Measurements from ENCODE around the gene PLIN5. TPM values are rescaled to one million over a fixed set of nuclear protein-coding genes. Genes with fewer than 3 reads are reported as not detected.

Gene PLIN5
- total RNA-seq, 1 donor from 2014 or later: 0.06 TPM

DNA sequence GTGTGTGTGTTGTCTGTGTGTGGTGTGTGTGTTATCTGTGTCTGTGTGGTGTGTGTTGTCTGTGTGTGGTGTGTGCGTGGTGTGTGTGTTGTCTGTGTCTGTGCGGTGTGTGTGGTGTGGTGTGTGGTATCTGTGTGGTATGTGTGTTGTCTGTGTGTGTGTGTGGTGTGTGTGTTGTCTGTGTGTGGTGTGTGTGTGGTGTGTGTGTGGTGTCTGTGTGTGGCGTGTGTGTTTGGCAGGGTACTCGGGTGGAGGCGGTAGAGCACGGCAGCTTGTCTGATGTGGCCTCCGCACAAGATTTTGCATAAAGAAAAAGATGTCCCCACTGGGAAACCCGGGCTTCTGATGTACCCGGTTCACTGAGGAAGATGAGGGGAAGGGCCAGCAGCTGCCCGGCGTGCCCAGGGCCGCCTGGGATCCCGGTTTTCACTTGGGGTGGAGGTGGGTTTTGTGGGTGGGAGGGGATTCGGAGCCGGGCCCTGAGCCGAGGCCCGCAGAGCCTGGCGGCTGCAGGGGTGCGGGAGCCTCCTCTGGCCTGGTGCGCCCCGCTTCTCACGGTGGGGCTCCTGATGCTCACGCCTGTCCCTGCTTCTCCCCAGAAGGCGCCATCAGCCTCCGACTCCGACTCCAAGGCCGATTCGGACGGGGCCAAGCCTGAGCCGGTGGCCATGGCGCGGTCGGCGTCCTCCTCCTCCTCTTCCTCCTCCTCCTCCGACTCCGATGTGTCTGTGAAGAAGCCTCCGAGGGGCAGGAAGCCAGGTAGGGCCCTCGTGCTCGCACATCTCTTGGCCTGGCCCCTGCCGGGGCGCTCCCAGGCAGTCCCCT is 41.7 kb downstream of the PLIN5 start:
- no peak for DNase-seq (ENCODE audit: low read depth)
- H3K4me3 ChIP-seq (ENCODE audit: low read depth, low read length): no peak overlapping the region
- TF ChIP-seq CTCF (conservative IDR thresholded peaks at IDR 0.05; ENCODE audit: low read depth, low read length): no peak

DNA sequence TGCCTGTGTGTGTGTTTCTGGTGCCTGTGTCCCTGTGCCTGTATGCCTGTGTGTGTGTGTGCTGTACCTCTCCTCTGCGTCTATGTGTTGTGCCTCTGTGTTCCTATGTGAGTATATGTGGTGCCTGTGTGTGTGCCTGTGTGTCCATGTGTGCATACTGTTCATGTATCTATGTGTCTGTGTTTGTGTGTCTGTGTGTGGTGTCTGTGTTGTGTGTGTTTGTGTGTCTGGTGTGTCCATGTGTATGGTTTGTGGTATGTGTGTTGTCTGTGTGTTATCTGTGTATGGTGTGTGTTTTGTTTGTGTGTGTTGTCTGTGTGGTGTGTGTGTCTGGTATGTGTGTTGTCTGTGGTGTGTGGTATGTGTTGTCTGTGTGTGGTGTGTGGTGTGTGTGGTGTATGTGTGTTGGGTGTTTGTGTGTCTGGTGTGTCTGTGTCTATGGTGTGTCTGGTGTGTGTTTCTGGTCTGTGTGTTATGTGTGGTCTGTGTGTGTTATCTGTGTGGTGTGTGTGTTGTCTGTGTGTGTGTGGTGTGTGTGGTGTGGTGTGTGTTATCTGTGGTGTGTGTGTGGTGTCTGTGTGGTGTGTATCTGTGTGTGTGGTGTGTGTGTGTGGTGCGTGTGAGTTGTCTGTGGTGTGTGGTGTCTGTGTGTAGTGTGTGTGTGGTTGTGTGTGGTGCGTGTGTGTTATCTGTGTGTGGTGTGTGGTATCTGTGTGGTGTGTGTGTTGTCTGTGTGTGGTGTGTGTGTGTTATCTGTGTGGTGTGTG is 42.5 kb downstream of the PLIN5 start:
- DNase-seq (ENCODE audit: low read depth): no peak
- no peak overlapping the region for H3K4me3 ChIP-seq (ENCODE audit: low read depth, low read length)
- TF ChIP-seq CTCF (conservative IDR thresholded peaks at IDR 0.05; ENCODE audit: low read depth, low read length): no peak

DNA sequence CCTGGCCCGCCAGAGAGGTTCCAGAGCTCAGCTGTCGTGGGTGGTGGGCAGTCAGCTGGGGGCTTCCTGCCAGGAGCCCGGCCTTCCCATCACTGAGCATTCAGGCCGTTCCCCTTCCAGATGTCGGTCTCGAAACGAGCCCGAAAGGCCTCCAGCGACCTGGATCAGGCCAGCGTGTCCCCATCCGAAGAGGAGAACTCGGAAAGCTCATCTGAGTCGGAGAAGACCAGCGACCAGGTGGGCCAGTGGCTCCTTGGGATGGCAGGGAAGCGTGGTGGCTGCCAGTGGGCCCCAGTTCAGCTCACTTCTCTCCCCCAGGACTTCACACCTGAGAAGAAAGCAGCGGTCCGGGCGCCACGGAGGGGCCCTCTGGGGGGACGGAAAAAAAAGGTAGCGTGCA is 43.6 kb downstream of the PLIN5 start:
- no peak for DNase-seq (ENCODE audit: low read depth)
- no peak for TF ChIP-seq CTCF (conservative IDR thresholded peaks at IDR 0.05; ENCODE audit: low read depth, low read length)
- H3K4me3 ChIP-seq (ENCODE audit: low read depth, low read length): no peak overlapping the region

DNA sequence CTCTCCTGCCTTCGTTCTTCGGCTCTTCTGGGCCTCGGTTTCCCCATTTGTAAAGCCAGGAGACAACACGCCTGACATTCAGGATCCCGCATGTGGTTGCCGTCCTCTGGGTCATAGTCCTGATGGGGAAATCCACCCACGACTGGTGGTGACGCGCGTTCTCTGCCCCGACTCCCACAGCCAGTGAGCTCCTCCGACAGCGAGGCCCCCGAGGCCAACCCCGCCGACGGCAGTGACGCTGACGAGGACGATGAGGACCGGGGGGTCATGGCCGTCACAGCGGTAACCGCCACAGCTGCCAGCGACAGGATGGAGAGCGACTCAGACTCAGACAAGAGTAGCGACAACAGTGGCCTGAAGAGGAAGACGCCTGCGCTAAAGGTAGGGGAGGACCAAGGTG is 46.5 kb downstream of the PLIN5 start:
- H3K4me3 ChIP-seq (ENCODE audit: low read depth, low read length): no peak overlapping the region
- no peak for TF ChIP-seq CTCF (conservative IDR thresholded peaks at IDR 0.05; ENCODE audit: low read depth, low read length)
- no peak for DNase-seq (ENCODE audit: low read depth)

DNA sequence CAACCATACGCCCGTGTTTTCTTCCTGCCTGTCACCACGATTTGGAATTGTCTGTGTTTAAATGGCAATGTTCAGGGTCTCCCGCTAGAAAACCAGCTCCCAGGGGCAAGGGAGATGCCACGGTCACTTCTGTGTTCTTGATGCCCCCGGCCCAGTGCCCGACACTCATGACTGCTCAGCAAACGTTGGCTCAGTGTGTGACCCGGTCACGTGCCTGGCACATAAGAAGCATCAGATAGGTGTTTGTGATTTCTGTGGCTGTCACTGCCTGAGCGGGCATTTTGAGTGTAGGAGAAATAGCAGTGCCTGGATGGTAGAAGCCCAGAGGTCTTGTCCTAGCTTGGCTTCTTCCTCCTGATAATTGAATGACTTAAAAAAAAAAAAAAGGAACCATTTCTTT is 47.5 kb downstream of the PLIN5 start:
- no peak for TF ChIP-seq CTCF (conservative IDR thresholded peaks at IDR 0.05; ENCODE audit: low read depth, low read length)
- no peak for DNase-seq (ENCODE audit: low read depth)
- no peak overlapping the region for H3K4me3 ChIP-seq (ENCODE audit: low read depth, low read length)

GRCh38 chr19:4483385-4483784 is 51.6 kb downstream of the PLIN5 start:
- H3K4me3 ChIP-seq (ENCODE audit: low read depth, low read length): no peak overlapping the region
- TF ChIP-seq CTCF (conservative IDR thresholded peaks at IDR 0.05; ENCODE audit: low read depth, low read length): no peak
- no peak for DNase-seq (ENCODE audit: low read depth)
